Small intestine (tissue), 7 donors: ENCODE measurements around the gene FYTTD1. TPM values are rescaled to one million over a fixed set of nuclear protein-coding genes. Genes with fewer than 3 reads are reported as not detected.

ENCODE experiments used
- DNase-seq, 2 donors: peaks; one replicate each; pipeline versions ENCODE4 v3.0.0 to v3.0.0-alpha.2; 2013
- FAIRE-seq: peaks from 2 replicates; lab custom pipeline; 2012; peaks lifted over from hg19 to GRCh38; lab: Jason Lieb, UNC
- H3K27ac ChIP-seq, 3 donors: one replicate each; pipeline ENCODE4 v1.5.1; 2013; ENCODE audit warnings: low read length in 2 of 3, mild to moderate bottlenecking in 2 of 3, control low read depth in 1 of 3, inconsistent platforms in 1 of 3, low read depth in 1 of 3, moderate library complexity in 1 of 3
- H3K27me3 ChIP-seq, 3 donors: one replicate each; pipeline ENCODE4 v1.6.1; 2013; ENCODE audit warnings: low read length in 3 of 3, inconsistent platforms in 1 of 3; ENCODE audit not compliant: control insufficient read depth in 3 of 3, insufficient read depth in 3 of 3
- H3K36me3 ChIP-seq, 3 donors: one replicate each; pipeline ENCODE4 v1.6.1; 2013; ENCODE audit warnings: low read length in 3 of 3, inconsistent platforms in 1 of 3, low read depth in 1 of 3, mild to moderate bottlenecking in 1 of 3, moderate library complexity in 1 of 3; ENCODE audit not compliant: control insufficient read depth in 3 of 3, insufficient read depth in 2 of 3
- H3K4me1 ChIP-seq, 3 donors: one replicate each; pipeline ENCODE4 v1.6.1; 2013; ENCODE audit warnings: low read length in 2 of 3, inconsistent platforms in 1 of 3, low read depth in 1 of 3, mild to moderate bottlenecking in 1 of 3, moderate library complexity in 1 of 3; ENCODE audit not compliant: control insufficient read depth in 3 of 3, insufficient read depth in 2 of 3
- H3K4me3 ChIP-seq, 3 donors: one replicate each; pipeline ENCODE4 v1.5.1; 2013; ENCODE audit warnings: low read length in 3 of 3, control low read depth in 1 of 3, inconsistent platforms in 1 of 3, low read depth in 1 of 3, mild to moderate bottlenecking in 1 of 3, moderate library complexity in 1 of 3
- H3K9me3 ChIP-seq, 2 donors: one replicate each; pipeline ENCODE4 v1.6.1; 2013; ENCODE audit warnings: low read depth in 1 of 2, low read length in 1 of 2; ENCODE audit not compliant: control insufficient read depth in 2 of 2, insufficient read depth in 1 of 2
- WGBS, 3 donors: extraction: QIAGEN DNeasy Blood & Tissue Kit; methylation state at CpG; one replicate each; pipeline ENCODE4 v1.1.7; 2013; 5-methylcytosine and 5-hydroxymethylcytosine counted together
- polyA plus RNA-seq, 4 donors: library from polyadenylated mRNA; stranded (reverse) in 3 of 4; unstranded in 1 of 4; fragments of 200-250 nt in 3 of 4; fragments of 120-200 nt in 1 of 4; gene quantifications; one replicate each; pipeline versions ENCODE4 v1.2.1 to v1.2.3, GENCODE V29; 2013
- donor health status: healthy with polysubstance abuse.
- donor health status: control.
- donor health status: control.
- donor health status: Bipolar disorder and iron deficiency.
- donor health status: healthy.

FYTTD1 gene
- polyA plus RNA-seq, 4 donors = 11.2 to 30.2 (median 12.2) TPM

DNA sequence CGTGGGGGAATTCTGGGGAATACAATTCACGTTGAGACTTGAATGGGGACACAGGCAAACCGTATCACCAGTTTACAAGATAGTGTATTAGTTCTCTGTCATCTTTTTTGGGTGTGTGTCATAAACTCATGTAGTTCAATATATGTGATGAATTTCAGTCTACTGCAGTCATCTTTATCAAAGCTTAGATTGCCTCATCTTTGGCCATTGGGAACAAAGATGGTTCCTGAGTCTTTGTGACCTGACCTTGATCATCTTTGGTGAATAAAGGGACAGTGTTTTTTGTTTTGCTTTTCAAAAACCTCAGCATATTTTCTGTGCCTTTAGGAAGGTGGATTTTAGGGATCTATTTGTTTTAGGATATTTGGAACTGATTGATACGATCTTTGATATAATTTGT is 64.7 kb downstream of the FYTTD1 start:
- Histone ChIP-seq H3K9me3 (no peaks in the 10 kb centered on the region), H3K27ac (no peak overlapping the region), H3K4me1 (no peaks in the 10 kb centered on the region), H3K36me3 (no peaks in the 10 kb centered on the region), H3K4me3 (no peak overlapping the region), H3K27me3 (no peaks in the 10 kb centered on the region)
- no peak for FAIRE-seq
- no peak for DNase-seq
- WGBS, 3 donors = 91 to 97% (median 93%) methylated on average over 4 of the region's 4 CpGs

DNA sequence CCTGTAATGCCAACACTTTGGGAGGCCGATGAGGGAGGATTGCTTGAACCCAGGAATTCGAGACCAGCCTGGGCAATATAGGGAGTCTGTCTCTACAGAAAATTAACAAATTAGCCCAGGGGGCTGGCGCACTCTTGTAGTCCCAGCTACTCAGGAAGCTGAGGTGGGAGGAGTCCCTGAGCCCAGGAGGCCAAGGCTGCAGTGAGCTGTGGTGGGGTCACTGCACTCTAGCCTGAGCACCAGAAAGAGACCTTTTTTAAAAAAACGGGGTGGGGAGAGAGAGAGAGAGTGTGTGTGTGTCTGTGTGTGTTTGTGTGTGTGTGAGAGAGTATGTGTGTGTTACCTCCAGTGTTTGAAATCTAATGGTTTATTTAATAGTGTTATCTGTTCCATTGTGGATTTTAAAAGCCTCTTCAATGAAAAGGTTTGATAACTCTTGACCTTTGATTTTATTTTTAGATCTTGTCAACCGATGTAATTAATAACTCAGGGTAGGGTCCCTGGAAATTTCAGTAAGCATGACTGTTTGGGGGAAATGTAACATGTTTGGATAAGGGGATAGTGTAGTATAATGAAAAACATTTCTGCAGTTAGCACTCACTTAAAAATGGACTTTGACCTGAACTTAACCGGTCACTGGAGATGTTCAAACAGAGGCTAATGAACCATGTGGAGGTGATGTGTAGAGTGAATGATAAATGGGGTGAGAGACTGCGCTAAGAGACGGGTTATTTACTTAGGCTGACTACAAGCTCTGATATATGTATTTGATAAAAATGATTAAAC is 71.1 kb downstream of the FYTTD1 start:
- Histone ChIP-seq H3K27ac (peak overlapping the region in 1 of 3 donors; percentile 49), H3K9me3 (no peaks in the 10 kb centered on the region), H3K4me1 (peaks cover 0 to 7% (median 3%) of the 10 kb centered on the region in 3 donors), H3K27me3 (no peaks in the 10 kb centered on the region), H3K36me3 (peaks cover 0 to 14% (median 4%) of the 10 kb centered on the region in 3 donors), H3K4me3 (no peak overlapping the region)
- 44 to 62% (median 57%) methylated on average over 8 of the region's 8 CpGs for WGBS, 3 donors
- FAIRE-seq (no peak), DNase-seq (peak; percentile 81)

DNA sequence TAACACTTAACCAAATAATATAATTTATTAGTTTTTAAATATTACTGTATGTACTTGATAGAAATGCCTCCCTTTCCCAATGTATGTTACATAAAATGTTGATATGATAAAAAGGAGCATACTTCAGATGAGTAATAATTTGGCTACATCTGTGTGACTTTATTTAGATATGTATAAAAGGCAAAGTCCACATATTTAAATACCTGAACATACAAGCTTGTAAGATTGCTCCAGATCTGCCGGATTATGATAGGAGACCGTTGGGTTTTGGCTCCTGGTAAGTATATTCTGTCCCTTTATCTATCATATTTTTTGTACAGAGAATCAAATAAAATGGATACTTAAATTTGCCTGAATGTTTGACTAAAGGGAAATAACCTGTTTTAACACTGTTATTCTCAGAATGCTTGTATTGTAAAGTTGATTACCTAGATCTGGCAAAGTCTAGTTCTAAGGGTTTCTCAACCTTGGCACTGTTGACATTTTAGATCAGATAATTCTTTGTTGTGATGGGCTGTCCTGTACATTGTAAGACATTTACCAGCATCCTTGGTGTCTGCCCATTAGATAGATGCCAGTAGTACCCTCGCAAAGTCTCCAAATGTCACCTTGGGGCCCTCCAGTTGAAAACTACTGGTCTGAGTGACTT is 79.8 kb downstream of the FYTTD1 start:
- H3K27ac ChIP-seq = no peak overlapping the region
- no peaks in the 10 kb centered on the region for H3K9me3 ChIP-seq
- no peaks in the 10 kb centered on the region for H3K27me3 ChIP-seq
- DNase-seq = no peak
- H3K4me1 ChIP-seq = no peaks in the 10 kb centered on the region
- FAIRE-seq = peak; percentile 81
- peaks cover 4 to 19% (median 11%) of the 10 kb centered on the region in 3 donors for H3K36me3 ChIP-seq
- H3K4me3 ChIP-seq = no peak overlapping the region
- WGBS, 3 donors = 54 to 76% (median 61%) methylated on average over 3 of the region's 3 CpGs

DNA sequence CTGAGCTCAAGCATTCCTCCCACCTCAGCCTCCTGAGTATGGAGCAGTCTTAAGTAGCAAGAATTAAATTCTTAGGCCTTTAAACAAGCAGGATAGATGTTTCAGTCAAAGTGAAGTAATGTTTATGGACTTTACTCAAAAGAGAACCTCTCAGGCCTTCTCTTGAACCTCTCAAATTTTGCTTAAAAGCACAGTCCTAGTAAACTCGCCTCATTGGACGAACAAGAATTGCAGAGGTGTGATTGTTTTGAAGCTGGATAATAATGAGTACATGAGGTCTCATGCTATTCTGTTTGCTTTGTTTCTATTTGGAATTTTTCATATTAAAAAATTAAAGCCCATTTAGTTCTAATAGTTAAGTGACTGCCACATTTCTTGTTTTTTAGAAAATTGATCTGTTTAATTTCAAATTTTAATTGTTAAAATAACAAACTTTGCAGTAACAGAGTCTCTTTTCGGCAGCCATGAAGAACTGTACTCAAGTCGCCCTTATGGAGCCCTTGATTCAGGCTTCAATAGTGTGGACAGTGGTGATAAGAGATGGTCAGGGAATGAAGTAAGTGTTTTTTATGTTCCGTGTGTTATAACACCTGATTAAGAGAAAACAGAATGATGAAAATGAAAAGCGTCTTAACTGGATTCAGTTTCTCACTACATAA is 80.8 kb downstream of the FYTTD1 start:
- H3K36me3 ChIP-seq = peaks cover 4 to 26% (median 11%) of the 10 kb centered on the region in 3 donors
- H3K4me1 ChIP-seq = no peaks in the 10 kb centered on the region
- FAIRE-seq (no peak), DNase-seq (no peak)
- H3K27ac ChIP-seq = no peak overlapping the region
- no peaks in the 10 kb centered on the region for H3K9me3 ChIP-seq
- no peaks in the 10 kb centered on the region for H3K27me3 ChIP-seq
- no peak overlapping the region for H3K4me3 ChIP-seq
- WGBS, 3 donors = 81 to 89% (median 82%) methylated on average over 6 of the region's 6 CpGs

DNA sequence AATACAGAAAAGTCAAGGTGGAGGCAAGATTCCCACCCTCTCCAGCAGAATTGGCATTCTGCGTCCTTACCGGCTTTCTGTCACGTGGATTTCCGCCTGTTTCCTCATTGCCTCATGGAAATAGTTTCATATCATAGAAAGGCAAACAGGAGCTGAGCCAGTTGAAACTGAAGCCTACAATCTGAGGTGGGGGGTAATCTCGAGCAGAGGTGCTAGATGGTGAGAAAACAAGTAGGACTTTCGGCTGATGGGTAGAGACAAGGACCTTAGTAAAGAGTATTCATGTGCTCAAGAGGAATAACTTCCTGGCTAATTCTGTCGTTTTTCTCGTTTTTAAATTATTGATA is 81.3 kb downstream of the FYTTD1 start:
- no peak overlapping the region for H3K4me3 ChIP-seq
- FAIRE-seq (no peak), DNase-seq (no peak)
- H3K27me3 ChIP-seq = no peaks in the 10 kb centered on the region
- H3K9me3 ChIP-seq = no peaks in the 10 kb centered on the region
- no peak overlapping the region for H3K27ac ChIP-seq
- H3K36me3 ChIP-seq = peaks cover 4 to 28% (median 14%) of the 10 kb centered on the region in 3 donors
- no peaks in the 10 kb centered on the region for H3K4me1 ChIP-seq
- 95 to 96% (median 96%) methylated on average over 8 of the region's 8 CpGs for WGBS, 3 donors

DNA sequence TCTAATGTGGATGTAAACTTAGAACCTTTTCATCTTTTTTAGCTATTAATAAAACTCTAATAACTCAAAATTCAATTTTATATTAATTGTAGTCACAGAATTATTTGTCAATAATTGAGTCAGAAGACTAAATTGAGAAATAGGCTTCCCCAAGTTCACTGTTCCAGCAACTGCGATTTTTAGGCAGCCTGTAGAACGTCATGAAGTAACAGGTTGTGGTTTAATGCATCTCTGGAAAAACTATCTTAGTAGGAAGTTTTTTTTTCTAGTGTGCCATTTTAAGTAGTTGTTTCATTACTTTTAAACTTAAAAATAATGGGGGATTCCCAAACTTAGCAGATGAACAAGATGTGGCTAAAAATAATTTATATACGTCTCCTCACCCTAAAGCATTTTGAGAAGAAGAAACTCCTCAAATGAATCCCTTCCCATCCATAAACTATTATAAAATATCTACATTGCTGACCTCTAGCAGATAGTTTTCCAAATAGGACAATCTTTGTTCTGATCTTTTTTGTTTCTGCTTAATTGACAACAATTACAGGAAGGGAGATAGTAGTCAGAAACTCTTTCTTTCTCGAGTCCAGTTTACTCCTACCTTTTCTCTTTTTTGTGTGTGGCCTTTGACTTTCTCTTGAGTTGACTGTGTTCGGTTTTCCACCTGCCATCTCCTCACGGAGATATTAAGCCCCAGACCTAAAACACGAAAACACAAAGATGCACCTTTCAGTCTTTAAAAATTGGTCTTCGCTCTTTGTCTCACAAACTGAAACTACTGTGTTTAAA is 84.4 kb downstream of the FYTTD1 start:
- DNase-seq (no peak), FAIRE-seq (no peak)
- Histone ChIP-seq H3K4me3 (no peak overlapping the region), H3K36me3 (peaks cover 0 to 31% (median 11%) of the 10 kb centered on the region in 3 donors), H3K27ac (no peak overlapping the region), H3K4me1 (no peaks in the 10 kb centered on the region), H3K27me3 (no peaks in the 10 kb centered on the region), H3K9me3 (no peaks in the 10 kb centered on the region)
- 84 to 91% (median 84%) methylated on average over 8 of the region's 8 CpGs for WGBS, 3 donors

DNA sequence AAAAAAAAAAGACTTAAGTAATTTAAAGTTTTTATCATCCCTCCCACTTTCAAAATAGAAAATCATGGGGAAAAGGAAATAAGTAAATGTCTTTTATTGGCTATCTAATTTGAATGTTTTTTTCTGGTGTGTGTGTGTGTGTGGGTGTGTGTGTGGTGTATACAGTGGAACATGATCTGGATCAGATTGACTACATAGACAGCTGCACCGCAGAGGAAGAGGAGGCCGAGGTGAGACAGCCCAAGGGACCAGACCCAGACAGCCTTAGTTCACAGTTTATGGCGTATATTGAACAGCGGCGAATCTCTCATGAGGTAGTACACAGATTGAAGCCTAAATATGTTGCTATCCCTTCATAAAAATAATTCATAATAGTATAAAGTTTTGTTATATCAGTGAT is 85.8 kb downstream of the FYTTD1 start:
- Histone ChIP-seq H3K4me3 (no peak overlapping the region), H3K27me3 (no peaks in the 10 kb centered on the region), H3K9me3 (no peaks in the 10 kb centered on the region), H3K36me3 (peaks cover 0 to 36% (median 9%) of the 10 kb centered on the region in 3 donors), H3K4me1 (no peaks in the 10 kb centered on the region), H3K27ac (no peak overlapping the region)
- 87 to 99% (median 89%) methylated on average over 5 of the region's 5 CpGs for WGBS, 3 donors
- FAIRE-seq = no peak
- no peak for DNase-seq

DNA sequence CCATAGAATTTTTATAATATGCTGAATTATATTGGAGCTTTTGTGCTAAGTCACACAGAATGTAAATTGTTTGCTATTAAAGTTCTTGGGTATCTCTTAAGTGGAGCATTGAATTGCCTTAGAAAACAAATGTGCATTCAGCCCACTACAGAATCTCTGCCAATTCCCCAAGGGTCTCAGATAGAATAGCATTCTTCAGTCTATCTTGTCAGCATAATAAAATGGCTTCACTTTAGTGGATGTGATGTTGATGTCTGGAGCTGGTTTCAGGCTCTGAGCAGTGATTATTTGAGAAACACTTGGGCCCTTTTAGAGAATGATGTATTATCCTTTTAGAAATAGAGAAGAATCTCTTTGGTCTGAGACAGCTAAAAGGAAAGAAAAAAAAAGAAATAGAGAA is 86.6 kb downstream of the FYTTD1 start:
- Histone ChIP-seq H3K27me3 (no peaks in the 10 kb centered on the region), H3K36me3 (peaks cover 3 to 37% (median 9%) of the 10 kb centered on the region in 3 donors), H3K9me3 (no peaks in the 10 kb centered on the region), H3K27ac (no peak overlapping the region), H3K4me3 (no peak overlapping the region), H3K4me1 (no peaks in the 10 kb centered on the region)
- no peak for FAIRE-seq
- no peak for DNase-seq
